Endothelial cell of umbilical vein (primary cell): ENCODE results near the gene SAA4. TPM values are rescaled to one million over a fixed set of nuclear protein-coding genes. Genes with fewer than 3 reads are reported as not detected.

Experiments
- BruUV-seq: library from RNA; stranded (reverse); fragments of 400-500 nt; replicated peaks from 2 replicates; lab custom pipeline; 2021; lab: Mats Ljungman, UMichigan
- CTCF ChIA-PET: fragments of 300-600, 350-600 bp; sonication (Branson Sonifier 250); formaldehyde crosslinking; loops from one replicate; lab custom pipeline; 2021; ENCODE audit warnings: antibody characterized with exemption, inconsistent platforms; lab: Charles Lee
- POLR2A ChIA-PET: fragments of 300-600, 350-600 bp; sonication (Branson Sonifier 250); formaldehyde crosslinking; loops from one replicate; lab custom pipeline; 2021; ENCODE audit warnings: antibody characterized with exemption, inconsistent platforms; lab: Charles Lee
- DNase-seq: peaks from one replicate; pipeline ENCODE4 v3.0.0-alpha.2; 2011; ENCODE audit warnings: low read depth, low spot score
- FAIRE-seq: peaks from 2 replicates; lab custom pipeline; 2011; peaks lifted over from hg19 to GRCh38; lab: Jason Lieb, UNC
- H2AFZ ChIP-seq: 2 replicates; pipeline ENCODE4 v1.6.0; 2012; ENCODE audit warnings: low read depth, low read length, control low read depth, inconsistent platforms
- H3K27ac ChIP-seq: 2 replicates; pipeline ENCODE4 v1.5.1; 2011; ENCODE audit warnings: low read depth, mild to moderate bottlenecking, control low read depth, low read length, moderate library complexity; ENCODE audit not compliant: insufficient read depth
- H3K27me3 ChIP-seq, 2 experiments: 2 replicates each; pipeline versions ENCODE4 v1.6.0 to v1.6.1; 2011; ENCODE audit warnings: low read length in 2 of 2, mixed read lengths in 1 of 2; ENCODE audit not compliant: control insufficient read depth in 2 of 2, insufficient read depth in 2 of 2
- H3K36me3 ChIP-seq, 2 experiments: 2 replicates in 1 of 2; 3 replicates in 1 of 2; pipeline ENCODE4 v1.5.1; 2011; ENCODE audit warnings: low read length in 2 of 2, mild to moderate bottlenecking in 1 of 2, moderate library complexity in 1 of 2; ENCODE audit not compliant: control insufficient read depth in 2 of 2, insufficient read depth in 2 of 2; ENCODE audit errors: extremely low read depth in 1 of 2
- H3K4me1 ChIP-seq: 3 replicates; pipeline ENCODE4 v1.5.1; 2011; ENCODE audit warnings: mild to moderate bottlenecking, low read length; ENCODE audit not compliant: control insufficient read depth, insufficient read depth; ENCODE audit errors: extremely low read depth
- H3K4me2 ChIP-seq: 2 replicates; pipeline ENCODE4 v1.6.1; 2011; ENCODE audit warnings: low read length, control low read depth, mixed read lengths; ENCODE audit not compliant: insufficient read depth
- H3K4me3 ChIP-seq, 3 experiments: fragments of 200-600 bp in 1 of 3; sonication (generic), shearing (Covaris generic) in 1 of 3; replicated peaks in 1 of 3; 2 replicates each; pipeline ENCODE4 v1.5.1; 2011 to 2016; ENCODE audit warnings: control low read depth in 3 of 3, low read length in 3 of 3, mild to moderate bottlenecking in 2 of 3, inconsistent platforms in 1 of 3, low read depth in 1 of 3, moderate library complexity in 1 of 3; ENCODE audit not compliant: insufficient read depth in 1 of 3
- H3K79me2 ChIP-seq: 2 replicates; pipeline ENCODE4 v1.6.0; 2012; ENCODE audit warnings: low read length, inconsistent platforms; ENCODE audit not compliant: control insufficient read depth, insufficient read depth
- H3K9ac ChIP-seq: replicated peaks from 2 replicates; pipeline ENCODE3; 2011; ENCODE audit warnings: low read length, control low read depth; ENCODE audit not compliant: insufficient read depth; ENCODE audit errors: extremely low read depth
- H3K9me1 ChIP-seq: replicated peaks from 3 replicates; pipeline ENCODE4 v1.6.0; 2011; ENCODE audit warnings: mild to moderate bottlenecking, low read length; ENCODE audit not compliant: control insufficient read depth, insufficient read depth; ENCODE audit errors: extremely low read depth
- H3K9me3 ChIP-seq: replicated peaks from 2 replicates; pipeline ENCODE4 v1.5.1; 2012; ENCODE audit warnings: low read length, inconsistent platforms; ENCODE audit not compliant: control insufficient read depth, insufficient read depth
- H4K20me1 ChIP-seq: replicated peaks from 2 replicates; pipeline ENCODE3; 2011; ENCODE audit warnings: mild to moderate bottlenecking, low read length; ENCODE audit not compliant: control insufficient read depth, insufficient read depth; ENCODE audit errors: extremely low read depth
- EZH2 ChIP-seq: IDR thresholded peaks from 2 replicates; pipeline ENCODE4 v1.6.1; 2012; ENCODE audit warnings: borderline replicate concordance, low read depth, mild to moderate bottlenecking, moderate library complexity, low read length, inconsistent platforms; ENCODE audit not compliant: severe bottlenecking
- FOS ChIP-seq: IDR thresholded peaks from 2 replicates; pipeline ENCODE4 v1.6.1; 2011; ENCODE audit warnings: mild to moderate bottlenecking, low read length, moderate library complexity, borderline replicate concordance; ENCODE audit not compliant: insufficient read depth
- GATA2 ChIP-seq: IDR thresholded peaks from 2 replicates; pipeline ENCODE4 v1.7.0; 2011; ENCODE audit warnings: low read depth, mild to moderate bottlenecking, moderate library complexity, mixed read lengths, low read length; ENCODE audit not compliant: insufficient read length, insufficient read depth
- JUN ChIP-seq: IDR thresholded peaks from 2 replicates; pipeline ENCODE4 v1.6.1; 2011; ENCODE audit warnings: borderline replicate concordance, low read depth; ENCODE audit not compliant: insufficient read length, insufficient read depth
- MYC ChIP-seq: IDR thresholded peaks from one replicate; pipeline ENCODE4 v1.6.1; 2011; ENCODE audit warnings: mild to moderate bottlenecking, low read depth, low read length
- POLR2A ChIP-seq: IDR thresholded peaks from 2 replicates; pipeline ENCODE4 v1.6.1; 2012; ENCODE audit warnings: low read depth, mild to moderate bottlenecking, control low read depth, low read length
- POLR2AphosphoS5 ChIP-seq: IDR thresholded peaks from 2 replicates; pipeline ENCODE4 v1.6.1; 2012; ENCODE audit warnings: low read depth, mild to moderate bottlenecking, control low read depth, low read length, moderate library complexity; ENCODE audit not compliant: insufficient read depth
- dilution Hi-C: fragments of 300-500 bp; cut with MboI; formaldehyde crosslinking; loops from one replicate; pipeline ENCODE4 v1.15.0; 2019; ENCODE audit warnings: low sequenced_read_pairs; ENCODE audit not compliant: extremely low pct_ligation_motif_present
- intact Hi-C: fragments of 100-400 bp; cut with micrococcal nuclease; formaldehyde crosslinking; loops from one replicate; pipeline ENCODE4 v1.10.0; 2022
- polyA plus RNA-seq, 4 experiments: library from polyadenylated mRNA; depleted of rRNA in 3 of 4; stranded (reverse) in 3 of 4; unstranded in 1 of 4; fragments of >200 nt; gene quantifications; 2 replicates each; pipeline versions ENCODE4 v1.2.1 to v1.2.3, GENCODE V29; 2011 to 2012; ENCODE audit warnings: missing spikeins in 1 of 4
- total RNA-seq: library from RNA; stranded (reverse); gene quantifications from 2 replicates; pipeline ENCODE4 v1.2.3, GENCODE V29; 2021
- TF ChIP-seq, protein P1 (sequence below), 2 donors: IDR thresholded peaks; 1 replicate in 1 of 2; 2 replicates in 1 of 2; pipeline ENCODE4 v1.5.1; 2011; ENCODE audit warnings: low read length in 2 of 2, mild to moderate bottlenecking in 2 of 2, moderate library complexity in 2 of 2, control low read depth in 1 of 2, inconsistent platforms in 1 of 2, low read depth in 1 of 2; ENCODE audit not compliant: insufficient read depth in 1 of 2; ENCODE audit errors: extremely low read depth in 1 of 2
- TF ChIP-seq, protein P2 (sequence below): IDR thresholded peaks from 2 replicates; pipeline ENCODE4 v1.6.1; 2011; ENCODE audit not compliant: insufficient read depth, insufficient read length

The SAA4 gene
- total and polyA plus RNA-seq, 2 donors (not counting 3 experiments of a cell fraction or from before 2014, with no cell fraction given), result not detected

DNA sequence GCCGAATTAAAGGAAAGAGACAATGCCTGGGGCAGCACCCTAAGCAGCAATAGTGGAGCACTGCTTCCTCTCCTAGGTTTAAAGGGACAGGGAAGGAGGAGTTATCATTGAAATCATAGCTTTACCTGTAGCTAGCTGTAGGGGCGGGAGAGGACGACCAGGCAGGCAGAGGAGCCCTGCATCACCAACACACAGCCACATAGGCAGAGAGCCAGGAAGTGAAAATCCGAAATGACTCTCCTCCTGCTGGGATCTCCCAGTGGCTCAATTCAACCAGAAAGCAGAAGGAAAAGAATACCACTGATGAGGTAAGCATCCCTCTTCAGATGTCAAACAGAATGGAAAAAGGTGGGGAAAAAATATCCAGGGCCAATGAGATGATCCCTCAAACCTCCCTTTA, 43.6 kb downstream of the SAA4 start:
- H3K27me3 ChIP-seq, result peaks cover 0 to 2% of the 10 kb centered on the region in 2 experiments
- H3K4me3 ChIP-seq, result no peak overlapping the region
- no peak for FAIRE-seq
- CTCF ChIA-PET, result no interaction called here
- H2AFZ ChIP-seq, result no peak overlapping the region
- no TSS peak for BruUV-seq
- no peak overlapping the region for H3K4me2 ChIP-seq
- TF ChIP-seq, protein P1, sequence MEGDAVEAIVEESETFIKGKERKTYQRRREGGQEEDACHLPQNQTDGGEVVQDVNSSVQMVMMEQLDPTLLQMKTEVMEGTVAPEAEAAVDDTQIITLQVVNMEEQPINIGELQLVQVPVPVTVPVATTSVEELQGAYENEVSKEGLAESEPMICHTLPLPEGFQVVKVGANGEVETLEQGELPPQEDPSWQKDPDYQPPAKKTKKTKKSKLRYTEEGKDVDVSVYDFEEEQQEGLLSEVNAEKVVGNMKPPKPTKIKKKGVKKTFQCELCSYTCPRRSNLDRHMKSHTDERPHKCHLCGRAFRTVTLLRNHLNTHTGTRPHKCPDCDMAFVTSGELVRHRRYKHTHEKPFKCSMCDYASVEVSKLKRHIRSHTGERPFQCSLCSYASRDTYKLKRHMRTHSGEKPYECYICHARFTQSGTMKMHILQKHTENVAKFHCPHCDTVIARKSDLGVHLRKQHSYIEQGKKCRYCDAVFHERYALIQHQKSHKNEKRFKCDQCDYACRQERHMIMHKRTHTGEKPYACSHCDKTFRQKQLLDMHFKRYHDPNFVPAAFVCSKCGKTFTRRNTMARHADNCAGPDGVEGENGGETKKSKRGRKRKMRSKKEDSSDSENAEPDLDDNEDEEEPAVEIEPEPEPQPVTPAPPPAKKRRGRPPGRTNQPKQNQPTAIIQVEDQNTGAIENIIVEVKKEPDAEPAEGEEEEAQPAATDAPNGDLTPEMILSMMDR (IDR thresholded peaks at IDR 0.05; ENCODE audit: extremely low read depth in 1 of 2, insufficient read depth in 1 of 2, low read depth in 1 of 2, low read length in 2 of 2), result no peak
- TF ChIP-seq EZH2, result no peak
- TF ChIP-seq JUN, result no peak
- no peak for TF ChIP-seq GATA2
- no peak for TF ChIP-seq FOS
- no peak for TF ChIP-seq POLR2A
- no peaks in the 10 kb centered on the region for H3K4me1 ChIP-seq
- intact Hi-C loops, result no loop called here
- no peak overlapping the region for H3K27ac ChIP-seq
- H3K79me2 ChIP-seq, result no peaks in the 10 kb centered on the region
- no peaks in the 10 kb centered on the region for H3K36me3 ChIP-seq
- DNase-seq, result no peak
- dilution Hi-C loops, result no loop called here
- no peaks in the 10 kb centered on the region for H3K9me3 ChIP-seq
- POLR2A ChIA-PET, result no interaction called here
- H3K9ac ChIP-seq, result no peak overlapping the region
- H4K20me1 ChIP-seq, result no peaks in the 10 kb centered on the region
- H3K9me1 ChIP-seq, result no peaks in the 10 kb centered on the region

DNA sequence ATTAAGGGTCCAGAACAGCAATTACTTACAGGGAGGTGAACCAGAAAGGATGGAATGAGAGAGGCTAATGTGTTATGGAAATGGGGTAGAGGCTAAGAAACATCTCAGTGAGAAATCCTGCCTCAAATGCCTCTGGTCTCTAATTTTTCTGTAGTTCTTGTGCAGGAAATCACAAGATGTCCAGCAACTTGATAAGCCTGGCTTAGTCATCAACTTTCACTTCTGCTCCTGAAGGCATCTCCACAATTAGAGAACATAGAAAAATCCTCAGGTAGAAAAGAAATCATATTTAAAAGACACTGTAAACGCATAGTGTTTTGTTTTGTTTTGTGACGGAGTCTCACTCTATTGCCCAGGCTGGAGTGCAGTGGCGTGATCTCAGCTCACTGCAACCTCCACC, 45.2 kb downstream of the SAA4 start:
- DNase-seq, result no peak
- dilution Hi-C loops, result no loop called here
- H3K4me3 ChIP-seq, result no peak overlapping the region
- TF ChIP-seq, protein P2, sequence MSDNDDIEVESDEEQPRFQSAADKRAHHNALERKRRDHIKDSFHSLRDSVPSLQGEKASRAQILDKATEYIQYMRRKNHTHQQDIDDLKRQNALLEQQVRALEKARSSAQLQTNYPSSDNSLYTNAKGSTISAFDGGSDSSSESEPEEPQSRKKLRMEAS, result no peak
- TF ChIP-seq JUN (no peak), GATA2 (no peak), POLR2A (no peak), MYC (no peak), FOS (no peak), EZH2 (no peak), POLR2AphosphoS5 (no peak)
- TF ChIP-seq, protein P1 (IDR thresholded peaks at IDR 0.05; ENCODE audit: extremely low read depth in 1 of 2, insufficient read depth in 1 of 2, low read depth in 1 of 2, low read length in 2 of 2), result no peak
- no peaks in the 10 kb centered on the region for H3K9me3 ChIP-seq
- H3K27me3 ChIP-seq, result peaks cover 0 to 2% of the 10 kb centered on the region in 2 experiments
- POLR2A ChIA-PET, result no interaction called here
- intact Hi-C loops, result no loop called here
- H3K4me1 ChIP-seq, result no peaks in the 10 kb centered on the region
- H4K20me1 ChIP-seq, result no peaks in the 10 kb centered on the region
- no peaks in the 10 kb centered on the region for H3K9me1 ChIP-seq
- no peaks in the 10 kb centered on the region for H3K79me2 ChIP-seq
- no peak overlapping the region for H2AFZ ChIP-seq
- no peak for FAIRE-seq
- CTCF ChIA-PET, result interaction anchor here (1.5 to 2.6 kb wide), 2 partner anchors 13 to 76 kb away, joined by 6 to 9 read pairs; no protein-coding TSS in a partner anchor
- H3K27ac ChIP-seq, result no peak overlapping the region
- no peaks in the 10 kb centered on the region for H3K36me3 ChIP-seq
- no peak overlapping the region for H3K4me2 ChIP-seq
- no peak overlapping the region for H3K9ac ChIP-seq
- BruUV-seq, result no TSS peak
